SK-N-SH (cell line): Measurements from ENCODE around the gene DEAF1. TPM values are rescaled to one million over a fixed set of nuclear protein-coding genes. Genes with fewer than 3 reads are reported as not detected.

ENCODE experiments used
- CTCF ChIA-PET: fragments of 300-600, 350-600 bp; formaldehyde crosslinking; extraction: SDS; loops from one replicate; lab custom pipeline; 2021; lab: Yijun Ruan, JAX
- POLR2A ChIA-PET: fragments of 350-600 bp; sonication (Branson Sonifier 250); formaldehyde crosslinking; extraction: SDS; loops from one replicate; lab custom pipeline; 2020; ENCODE audit warnings: antibody characterized with exemption, inconsistent platforms; lab: Yijun Ruan, JAX
- DNase-seq: peaks from one replicate; pipeline ENCODE4 v3.0.0; 2012
- H2AFZ ChIP-seq: fragments of 200-600 bp; sonication (generic); 2 replicates; pipeline ENCODE4 v1.8.1; 2016; ENCODE audit warnings: antibody characterized with exemption, mild to moderate bottlenecking, low read depth
- H3F3A ChIP-seq: fragments of 200-600 bp; sonication (generic); replicated peaks from 2 replicates; pipeline ENCODE3; 2016; ENCODE audit warnings: antibody characterized with exemption, mild to moderate bottlenecking; ENCODE audit not compliant: insufficient read depth
- H3K27ac ChIP-seq, 2 experiments: fragments of 200-500 bp in 1 of 2; fragments of 200-600 bp in 1 of 2; sonication (Bioruptor generic) in 1 of 2; sonication (generic), shearing (Covaris generic) in 1 of 2; 2 replicates each; pipeline versions ENCODE4 v1.5.1 to v1.6.1; 2014 to 2016; ENCODE audit warnings: low read depth in 2 of 2, inconsistent platforms in 1 of 2, low read length in 1 of 2, mild to moderate bottlenecking in 1 of 2, mixed read lengths in 1 of 2
- H3K27me3 ChIP-seq: fragments of 200-600 bp; sonication (generic), shearing (Covaris generic); 2 replicates; pipeline ENCODE4 v1.6.1; 2016; ENCODE audit warnings: mixed run types; ENCODE audit not compliant: insufficient read depth
- H3K36me3 ChIP-seq, 2 experiments: fragments of 200-500 bp in 1 of 2; fragments of 200-600 bp in 1 of 2; sonication (Bioruptor generic) in 1 of 2; sonication (generic) in 1 of 2; replicated peaks in 1 of 2; 2 replicates each; pipeline versions ENCODE3 to v1.5.1; 2014 to 2016; ENCODE audit warnings: low read length in 1 of 2, mild to moderate bottlenecking in 1 of 2; ENCODE audit not compliant: insufficient read depth in 2 of 2, control insufficient read depth in 1 of 2
- H3K4me1 ChIP-seq, 2 experiments: fragments of 200-500 bp in 1 of 2; fragments of 200-600 bp in 1 of 2; sonication (Bioruptor generic) in 1 of 2; sonication (generic), shearing (Covaris generic) in 1 of 2; 2 replicates each; pipeline versions ENCODE4 v1.5.1 to v1.6.1; 2014 to 2016; ENCODE audit warnings: low read depth in 1 of 2, low read length in 1 of 2, mixed run types in 1 of 2; ENCODE audit not compliant: insufficient read depth in 2 of 2, control insufficient read depth in 1 of 2
- H3K4me2 ChIP-seq: fragments of 200-600 bp; sonication (generic), shearing (Covaris generic); 2 replicates; pipeline ENCODE4 v1.6.1; 2017; ENCODE audit warnings: mixed run types
- H3K4me3 ChIP-seq, 2 experiments: fragments of 200-500 bp in 1 of 2; fragments of 200-600 bp in 1 of 2; sonication (Bioruptor generic) in 1 of 2; sonication (generic), shearing (Covaris generic) in 1 of 2; 2 replicates each; pipeline versions ENCODE4 v1.5.1 to v1.8.1; 2014 to 2016; ENCODE audit warnings: low read depth in 2 of 2, inconsistent platforms in 1 of 2, low read length in 1 of 2, mild to moderate bottlenecking in 1 of 2, mixed read lengths in 1 of 2, moderate library complexity in 1 of 2
- H3K79me2 ChIP-seq: fragments of 200-600 bp; sonication (generic); 2 replicates; pipeline ENCODE4 v1.8.1; 2017; ENCODE audit warnings: mild to moderate bottlenecking; ENCODE audit not compliant: insufficient read depth
- H3K9ac ChIP-seq: fragments of 200-600 bp; sonication (generic); 2 replicates; pipeline ENCODE4 v1.6.1; 2017; ENCODE audit warnings: mixed run types
- H3K9me2 ChIP-seq: fragments of 200-600 bp; sonication (generic); 2 replicates; pipeline ENCODE4 v1.6.1; 2017; ENCODE audit warnings: mixed run types
- H3K9me3 ChIP-seq: fragments of 200-600 bp; sonication (generic); 2 replicates; pipeline ENCODE4 v1.6.1; 2017; ENCODE audit warnings: mixed run types, mild to moderate bottlenecking, moderate library complexity
- H4K20me1 ChIP-seq: fragments of 200-600 bp; sonication (generic); 2 replicates; pipeline ENCODE4 v1.6.1; 2017; ENCODE audit warnings: mild to moderate bottlenecking, mixed run types; ENCODE audit not compliant: insufficient read depth
- CTCF ChIP-seq: fragments of 200-600 bp; sonication (generic); IDR thresholded peaks from 2 replicates; pipeline ENCODE4 v1.6.1; 2017; ENCODE audit warnings: antibody characterized with exemption, mild to moderate bottlenecking, moderate library complexity
- ELF1 ChIP-seq: IDR thresholded peaks from 2 replicates; pipeline ENCODE4 v1.4.0; 2012
- GABPA ChIP-seq: IDR thresholded peaks from 2 replicates; pipeline ENCODE4 v1.4.0; 2012; ENCODE audit warnings: low read depth, mild to moderate bottlenecking
- JUND ChIP-seq: IDR thresholded peaks from 2 replicates; pipeline ENCODE4 v1.4.0; 2012
- NRF1 ChIP-seq: IDR thresholded peaks from 2 replicates; pipeline ENCODE4 v1.6.1; 2012; ENCODE audit warnings: low read depth, mild to moderate bottlenecking, low read length
- RAD21 ChIP-seq: IDR thresholded peaks from 2 replicates; pipeline ENCODE4 v1.6.1; 2012; ENCODE audit warnings: mild to moderate bottlenecking, low read length
- RCOR1 ChIP-seq: fragments of 150-350 bp; IDR thresholded peaks from 2 replicates; pipeline ENCODE4 v1.6.1; 2017; ENCODE audit warnings: antibody characterized with exemption, low read length
- RFX5 ChIP-seq: IDR thresholded peaks from 2 replicates; pipeline ENCODE4 v1.6.1; 2012; ENCODE audit warnings: mild to moderate bottlenecking, improper control_type of control experiment, low read length
- RXRA ChIP-seq: IDR thresholded peaks from 2 replicates; pipeline ENCODE4 v1.4.0; 2012; ENCODE audit warnings: low read depth, mild to moderate bottlenecking, borderline replicate concordance
- SMC3 ChIP-seq: IDR thresholded peaks from 2 replicates; pipeline ENCODE4 v1.6.1; 2012; ENCODE audit warnings: low read depth, low read length, improper control_type of control experiment
- TCF12 ChIP-seq: IDR thresholded peaks from 2 replicates; pipeline ENCODE4 v1.4.0; 2012
- WGBS: methylation state at CpG from one replicate; pipeline ENCODE4 v1.1.6; 2017; ENCODE audit warnings: low lambda C conversion rate; 5-methylcytosine and 5-hydroxymethylcytosine counted together
- polyA plus RNA-seq, 3 experiments: library from polyadenylated mRNA; depleted of rRNA; stranded (reverse); fragments of >200 nt; gene quantifications; 2 replicates each; pipeline ENCODE4 v1.2.3, GENCODE V29; 2012
- TF ChIP-seq, protein P1 (sequence below): IDR thresholded peaks from 2 replicates; pipeline ENCODE4; 2012
- TF ChIP-seq, protein P2 (sequence below): IDR thresholded peaks from 2 replicates; pipeline ENCODE4 v1.6.1; 2012; ENCODE audit warnings: mild to moderate bottlenecking, low read depth, low read length, moderate library complexity

DEAF1 gene
- polyA plus RNA-seq, 1 of the 3 experiments (the other 2 are of a cell fraction) = 40.6 TPM

DNA sequence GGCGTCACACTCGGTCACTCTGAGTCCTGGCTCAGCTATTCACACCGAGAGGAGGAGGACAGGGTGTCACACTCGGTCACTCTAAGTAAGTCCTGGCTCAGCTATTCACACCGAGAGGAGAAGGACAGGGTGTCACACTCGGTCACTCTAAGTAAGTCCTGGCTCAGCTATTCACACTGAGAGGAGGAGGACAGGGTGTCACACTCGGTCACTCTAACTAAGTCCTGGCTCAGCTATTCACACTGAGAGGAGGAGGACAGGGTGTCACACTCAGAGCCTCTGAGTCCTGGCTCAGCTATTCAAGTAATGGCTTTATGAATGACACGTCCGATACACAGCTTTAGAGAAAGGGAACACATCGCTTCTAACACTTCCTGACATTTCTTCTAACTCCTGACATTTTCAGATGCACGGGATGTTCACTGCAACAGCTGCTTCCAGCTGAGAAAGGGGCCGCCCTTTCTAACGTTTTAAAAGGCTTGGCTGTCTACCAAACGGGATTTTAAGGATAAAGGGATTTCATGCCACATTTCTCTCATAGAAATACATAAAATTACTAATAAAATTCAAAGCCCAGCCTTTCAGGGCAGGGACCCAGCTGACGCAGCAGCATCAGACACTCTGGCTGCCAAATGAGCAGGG is 29.8 kb downstream of the DEAF1 start:
- Histone ChIP-seq H3K4me3 (no peak overlapping the region), H3K36me3 (peaks cover 3 to 17% of the 10 kb centered on the region in 2 experiments), H2AFZ (no peak overlapping the region)

DNA sequence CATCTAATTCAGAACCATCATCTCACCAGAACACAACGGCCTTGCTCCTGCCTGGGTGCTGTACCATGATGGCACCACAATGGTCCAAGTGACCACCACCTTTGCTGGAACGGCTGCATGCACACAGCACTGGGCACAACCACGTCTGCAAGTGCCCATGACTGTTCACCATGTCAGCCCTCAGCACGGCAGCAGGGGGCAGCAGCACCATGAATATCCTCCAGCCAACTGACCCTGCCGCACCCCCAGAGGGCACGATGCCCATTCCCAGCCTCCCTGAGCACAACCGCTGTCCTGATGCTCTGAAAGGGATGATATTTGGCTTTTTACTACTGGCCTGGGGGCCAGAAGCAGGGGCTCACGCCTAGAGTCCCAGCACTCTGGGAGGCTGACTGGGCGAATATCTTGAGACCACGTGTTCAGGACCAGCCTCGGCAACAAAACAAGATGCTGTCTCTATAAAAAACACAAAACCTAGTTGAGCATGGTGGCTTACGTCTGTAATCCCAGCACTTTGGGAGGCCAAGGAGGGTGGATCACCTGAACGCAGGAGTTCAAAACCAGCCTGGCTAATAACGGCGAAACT is 32.2 kb downstream of the DEAF1 start:
- 67% methylated on average over 13 of the region's 15 CpGs for WGBS
- POLR2A ChIA-PET = no interaction called here
- no peaks in the 10 kb centered on the region for H3K27me3 ChIP-seq
- 0 out of 2 replicates have a peak, but pooled peaks cover 4% of the 10 kb centered on the region for H4K20me1 ChIP-seq
- no peak overlapping the region for H2AFZ ChIP-seq
- no peaks in the 10 kb centered on the region for H3K4me1 ChIP-seq
- no peaks in the 10 kb centered on the region for H3F3A ChIP-seq
- H3K9me2 ChIP-seq = no peaks in the 10 kb centered on the region
- H3K4me2 ChIP-seq = no peak overlapping the region
- peak; percentile 62 for TF ChIP-seq SMC3
- no peak for TF ChIP-seq JUND
- TF ChIP-seq RAD21 = peak; percentile 73
- TF ChIP-seq CTCF = peak; percentile 75
- H3K9me3 ChIP-seq = no peaks in the 10 kb centered on the region
- no peak overlapping the region for H3K27ac ChIP-seq
- peak; percentile 92 for DNase-seq
- H3K36me3 ChIP-seq = peaks cover 3 to 34% of the 10 kb centered on the region in 2 experiments
- H3K79me2 ChIP-seq = no peaks in the 10 kb centered on the region
- CTCF ChIA-PET = interaction anchor here (0.6 to 13.1 kb wide), 10 partner anchors 11 to 127 kb away, joined by 3 to 150 read pairs (median 3); partner anchors contain the start of gene TMEM80
- H3K4me3 ChIP-seq = no peak overlapping the region; a peak in 1 of 4 replicates
- H3K9ac ChIP-seq = no peak overlapping the region

More for the DNA sequence above, 29.8 kb downstream of the DEAF1 start:
- 93% methylated on average over 12 of the region's 15 CpGs for WGBS
- no peak overlapping the region for H3K4me2 ChIP-seq
- CTCF ChIA-PET = interaction anchor here (0.8 to 13.1 kb wide), 2 partner anchors 11 to 60 kb away, joined by 3 to 150 read pairs; no protein-coding TSS in a partner anchor
- POLR2A ChIA-PET = no interaction called here
- H3K27ac ChIP-seq = no peak overlapping the region
- no peaks in the 10 kb centered on the region for H3K27me3 ChIP-seq
- DNase-seq = no peak
- H3K4me1 ChIP-seq = no peaks in the 10 kb centered on the region
- no peaks in the 10 kb centered on the region for H3F3A ChIP-seq
- H3K9ac ChIP-seq = no peak overlapping the region
- H3K9me3 ChIP-seq = no peaks in the 10 kb centered on the region
- H3K79me2 ChIP-seq = no peaks in the 10 kb centered on the region
- 0 out of 2 replicates have a peak, but pooled peaks cover 4% of the 10 kb centered on the region for H4K20me1 ChIP-seq
- TF ChIP-seq GABPA = no peak
- H3K9me2 ChIP-seq = no peaks in the 10 kb centered on the region

DNA sequence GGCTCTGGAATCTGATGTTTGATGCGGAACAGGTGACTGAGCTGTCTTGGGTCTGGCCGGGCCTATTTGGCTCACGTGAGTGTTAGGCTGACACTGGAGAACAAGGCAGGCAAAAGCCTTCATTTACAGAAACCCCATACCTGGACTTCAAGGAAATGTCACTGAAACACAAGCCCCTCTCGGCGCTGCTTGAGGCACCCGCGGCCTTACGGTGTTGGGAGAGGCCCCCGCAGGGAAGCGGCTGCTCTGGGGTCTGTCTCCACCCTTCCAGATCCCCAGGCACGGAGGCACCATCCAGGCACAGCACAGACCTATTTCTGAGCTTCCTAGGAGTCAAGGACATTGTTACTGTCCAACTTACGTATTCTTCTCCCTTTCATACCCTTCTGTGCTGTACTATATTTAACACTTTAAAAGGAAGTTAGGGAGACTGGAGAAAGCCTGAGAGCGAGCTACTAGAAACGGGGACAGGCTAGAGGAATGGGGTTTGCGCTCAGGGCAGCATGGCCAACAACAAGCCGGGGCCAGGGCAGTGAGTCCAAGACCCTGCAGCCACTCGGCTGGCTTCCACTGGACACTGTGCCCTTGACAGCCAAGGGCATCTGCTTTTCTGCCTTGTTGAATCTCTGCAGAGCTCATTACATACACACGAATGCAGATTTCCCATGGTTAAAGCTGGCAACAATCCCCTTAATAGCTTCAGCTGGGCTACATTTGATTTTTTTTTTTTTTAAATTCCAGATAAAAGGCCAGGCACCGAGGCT is 34.2 kb downstream of the DEAF1 start:
- no peaks in the 10 kb centered on the region for H3K27me3 ChIP-seq
- CTCF ChIA-PET = interaction anchor here (1.5 to 13.1 kb wide), 2 partner anchors 8 to 64 kb away, joined by 3 to 150 read pairs; no protein-coding TSS in a partner anchor
- POLR2A ChIA-PET = interaction anchor here (0.6 to 1.2 kb wide), 3 partner anchors 19 to 302 kb away, joined by 3 to 4 read pairs (median 3); no protein-coding TSS in a partner anchor
- TF ChIP-seq RCOR1 (no peak), ELF1 (no peak), RXRA (no peak), NRF1 (no peak), JUND (no peak), SMC3 (no peak), RFX5 (no peak), TCF12 (no peak)
- TF ChIP-seq, protein P1, sequence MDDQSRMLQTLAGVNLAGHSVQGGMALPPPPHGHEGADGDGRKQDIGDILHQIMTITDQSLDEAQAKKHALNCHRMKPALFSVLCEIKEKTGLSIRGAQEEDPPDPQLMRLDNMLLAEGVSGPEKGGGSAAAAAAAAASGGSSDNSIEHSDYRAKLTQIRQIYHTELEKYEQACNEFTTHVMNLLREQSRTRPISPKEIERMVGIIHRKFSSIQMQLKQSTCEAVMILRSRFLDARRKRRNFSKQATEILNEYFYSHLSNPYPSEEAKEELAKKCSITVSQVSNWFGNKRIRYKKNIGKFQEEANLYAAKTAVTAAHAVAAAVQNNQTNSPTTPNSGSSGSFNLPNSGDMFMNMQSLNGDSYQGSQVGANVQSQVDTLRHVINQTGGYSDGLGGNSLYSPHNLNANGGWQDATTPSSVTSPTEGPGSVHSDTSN = no peak
- TF ChIP-seq, protein P2, sequence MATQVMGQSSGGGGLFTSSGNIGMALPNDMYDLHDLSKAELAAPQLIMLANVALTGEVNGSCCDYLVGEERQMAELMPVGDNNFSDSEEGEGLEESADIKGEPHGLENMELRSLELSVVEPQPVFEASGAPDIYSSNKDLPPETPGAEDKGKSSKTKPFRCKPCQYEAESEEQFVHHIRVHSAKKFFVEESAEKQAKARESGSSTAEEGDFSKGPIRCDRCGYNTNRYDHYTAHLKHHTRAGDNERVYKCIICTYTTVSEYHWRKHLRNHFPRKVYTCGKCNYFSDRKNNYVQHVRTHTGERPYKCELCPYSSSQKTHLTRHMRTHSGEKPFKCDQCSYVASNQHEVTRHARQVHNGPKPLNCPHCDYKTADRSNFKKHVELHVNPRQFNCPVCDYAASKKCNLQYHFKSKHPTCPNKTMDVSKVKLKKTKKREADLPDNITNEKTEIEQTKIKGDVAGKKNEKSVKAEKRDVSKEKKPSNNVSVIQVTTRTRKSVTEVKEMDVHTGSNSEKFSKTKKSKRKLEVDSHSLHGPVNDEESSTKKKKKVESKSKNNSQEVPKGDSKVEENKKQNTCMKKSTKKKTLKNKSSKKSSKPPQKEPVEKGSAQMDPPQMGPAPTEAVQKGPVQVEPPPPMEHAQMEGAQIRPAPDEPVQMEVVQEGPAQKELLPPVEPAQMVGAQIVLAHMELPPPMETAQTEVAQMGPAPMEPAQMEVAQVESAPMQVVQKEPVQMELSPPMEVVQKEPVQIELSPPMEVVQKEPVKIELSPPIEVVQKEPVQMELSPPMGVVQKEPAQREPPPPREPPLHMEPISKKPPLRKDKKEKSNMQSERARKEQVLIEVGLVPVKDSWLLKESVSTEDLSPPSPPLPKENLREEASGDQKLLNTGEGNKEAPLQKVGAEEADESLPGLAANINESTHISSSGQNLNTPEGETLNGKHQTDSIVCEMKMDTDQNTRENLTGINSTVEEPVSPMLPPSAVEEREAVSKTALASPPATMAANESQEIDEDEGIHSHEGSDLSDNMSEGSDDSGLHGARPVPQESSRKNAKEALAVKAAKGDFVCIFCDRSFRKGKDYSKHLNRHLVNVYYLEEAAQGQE = no peak

More for the DNA sequence above, 34.2 kb downstream of the DEAF1 start:
- H3K36me3 ChIP-seq = peaks cover 3 to 40% of the 10 kb centered on the region in 2 experiments
- no peak overlapping the region for H3K4me2 ChIP-seq
- H3K79me2 ChIP-seq = no peaks in the 10 kb centered on the region
- WGBS = 94% methylated on average over 19 of the region's 19 CpGs
- no peaks in the 10 kb centered on the region for H3K4me1 ChIP-seq
- no peaks in the 10 kb centered on the region for H3K9me3 ChIP-seq
- no peak overlapping the region for H2AFZ ChIP-seq
- H3K9ac ChIP-seq = no peak overlapping the region
- no peak overlapping the region for H3K4me3 ChIP-seq
- H3K27ac ChIP-seq = no peak overlapping the region
- no peak for DNase-seq
- H4K20me1 ChIP-seq = 0 out of 2 replicates have a peak, but pooled peaks cover 4% of the 10 kb centered on the region
- no peaks in the 10 kb centered on the region for H3F3A ChIP-seq
- no peaks in the 10 kb centered on the region for H3K9me2 ChIP-seq
